Renal cortex interstitium (tissue), 11 donors: Measurements from ENCODE around the gene SETDB1. TPM values are rescaled to one million over a fixed set of nuclear protein-coding genes. Genes with fewer than 3 reads are reported as not detected.
"Not testable (repeated sequence)": the region's sequence is repeated elsewhere in the genome, so short reads cannot be mapped to it uniquely, and the experiment has no call there.

ENCODE experiments used
- DNase-seq, 11 donors: peaks; one replicate each; pipeline ENCODE4 v3.0.0-alpha.2; 2013; ENCODE audit warnings: low read depth in 9 of 11, low spot score in 4 of 11; ENCODE audit errors: extremely low read depth in 1 of 11
- polyA plus RNA-seq, 3 donors: library from polyadenylated mRNA; unstranded; fragments of 120-200 nt; gene quantifications; one replicate each; pipeline ENCODE4 v1.2.1, GENCODE V29; 2013; ENCODE audit not compliant: insufficient read length in 3 of 3

The SETDB1 gene
- polyA plus RNA-seq, 3 donors = 75.3 to 91.8 (median 85.4) TPM

- DNase-seq = no peak
Observed at GRCh38 chr1:150917387-150917786, 8.8 kb upstream of the SETDB1 start.

- peak in 7 of 11 donors; percentile 15 to 55 (median 33) for DNase-seq
Observed at GRCh38 chr1:150922519-150922975, 3.6 kb upstream of the SETDB1 start.

- no peak for DNase-seq
Observed at GRCh38 chr1:150925080-150925479, 1.1 kb upstream of the SETDB1 start.

- DNase-seq = no peak
Observed at GRCh38 chr1:150927624-150928023, 1.5 kb downstream of the SETDB1 start.

GRCh38 chr1:150928286-150928685 lies 2.1 kb downstream of the SETDB1 start:
- DNase-seq = no peak

- DNase-seq = not testable (repeated sequence)
Observed at GRCh38 chr1:150928775-150929174, 2.6 kb downstream of the SETDB1 start.

GRCh38 chr1:150931773-150932172 lies 5.6 kb downstream of the SETDB1 start:
- peak in 4 of 11 donors; percentile 22 to 27 (median 26) for DNase-seq

- no peak for DNase-seq
Observed at GRCh38 chr1:150944856-150945255, 18.7 kb downstream of the SETDB1 start.

GRCh38 chr1:150954708-150955107 lies 28.5 kb downstream of the SETDB1 start:
- no peak for DNase-seq

GRCh38 chr1:150955280-150955679 lies 29.1 kb downstream of the SETDB1 start:
- DNase-seq = no peak

- DNase-seq = no peak
Observed at GRCh38 chr1:150957666-150958065, 31.5 kb downstream of the SETDB1 start.

- DNase-seq = no peak
Observed at GRCh38 chr1:150960646-150961045, 34.5 kb downstream of the SETDB1 start.

GRCh38 chr1:150961756-150962155 lies 35.6 kb downstream of the SETDB1 start:
- DNase-seq = no peak

- DNase-seq = no peak
Observed at GRCh38 chr1:150963321-150964163, 37.4 kb downstream of the SETDB1 start.

GRCh38 chr1:150964164-150964489 lies 38.0 kb downstream of the SETDB1 start:
- DNase-seq = no peak

- no peak for DNase-seq
Observed at GRCh38 chr1:150965605-150966004, 39.4 kb downstream of the SETDB1 start.

GRCh38 chr1:150966011-150966410 lies 39.8 kb downstream of the SETDB1 start:
- DNase-seq = no peak

GRCh38 chr1:150967936-150968335 lies 41.8 kb downstream of the SETDB1 start:
- no peak for DNase-seq

GRCh38 chr1:150968491-150968890 lies 42.3 kb downstream of the SETDB1 start:
- no peak for DNase-seq

- DNase-seq = no peak
Observed at GRCh38 chr1:150969626-150970025, 43.5 kb downstream of the SETDB1 start.
